GM19438 (cell line): ENCODE data around the gene INO80B.
"Not testable (repeated sequence)": the region's sequence is repeated elsewhere in the genome, so short reads cannot be mapped to it uniquely, and the experiment has no call there.

Experiments
- ATAC-seq: cut with Tn5 transposase; IDR thresholded peaks from one replicate; pipeline ENCODE4 v1.9.1; 2021; ENCODE audit warnings: low read depth; ENCODE audit not compliant: unreplicated experiment

INO80B gene

GRCh38 chr2:74454654-74455511, at the start of gene INO80B:
INO80B (plus strand) TSS chr2:74455087; CDS start chr2:74455117, 30 bp downstream.
- ATAC-seq, result peak; percentile 33

GRCh38 chr2:74406035-74406434, 48.9 kb upstream of the INO80B start:
- ATAC-seq, result no peak

- ATAC-seq, result no peak
Observed at GRCh38 chr2:74407682-74408081, 47.2 kb upstream of the INO80B start.

GRCh38 chr2:74413001-74413698, 41.7 kb upstream of the INO80B start:
- ATAC-seq, result no peak

GRCh38 chr2:74414441-74414840, 40.4 kb upstream of the INO80B start:
- no peak for ATAC-seq

- peak; percentile 60 for ATAC-seq
Observed at GRCh38 chr2:74414881-74415761, 39.8 kb upstream of the INO80B start.

GRCh38 chr2:74415762-74416395, 39.0 kb upstream of the INO80B start:
- no peak for ATAC-seq

GRCh38 chr2:74416778-74417177, 38.1 kb upstream of the INO80B start:
- no peak for ATAC-seq

- no peak for ATAC-seq
Observed at GRCh38 chr2:74417197-74417596, 37.7 kb upstream of the INO80B start.

GRCh38 chr2:74417763-74418162, 37.1 kb upstream of the INO80B start:
- no peak for ATAC-seq

GRCh38 chr2:74418312-74418711, 36.6 kb upstream of the INO80B start:
- no peak for ATAC-seq

GRCh38 chr2:74419345-74419744, 35.5 kb upstream of the INO80B start:
- no peak for ATAC-seq

- ATAC-seq, result no peak
Observed at GRCh38 chr2:74420006-74420405, 34.9 kb upstream of the INO80B start.

- not testable (repeated sequence) for ATAC-seq
Observed at GRCh38 chr2:74420443-74421103, 34.3 kb upstream of the INO80B start.

GRCh38 chr2:74421221-74421870, 33.5 kb upstream of the INO80B start, which contains the start of the genes C2orf81 and WDR54:
C2orf81 (minus strand) TSS chr2:74421619; CDS start chr2:74421560, 59 bp downstream.
WDR54 (plus strand) TSS chr2:74421730; CDS start chr2:74422154, 424 bp downstream.
- peak; percentile 93 for ATAC-seq

- ATAC-seq, result no peak
Observed at GRCh38 chr2:74423231-74424095, 31.4 kb upstream of the INO80B start.

GRCh38 chr2:74424139-74424992, 30.5 kb upstream of the INO80B start:
- ATAC-seq, result no peak
